CD14-positive monocyte (primary cell): ENCODE data around the gene BRICD5. TPM values are rescaled to one million over a fixed set of nuclear protein-coding genes. Genes with fewer than 3 reads are reported as not detected.

Source experiments
- DNase-seq, 3 donors: peaks; one replicate each; pipeline ENCODE4 v3.0.0-alpha.2; 2011 to 2022
- H2AFZ ChIP-seq: 2 replicates; pipeline ENCODE4 v1.6.0; 2012; ENCODE audit warnings: mild to moderate bottlenecking, low read depth, low read length, inconsistent platforms; ENCODE audit not compliant: insufficient read depth, poor library complexity, severe bottlenecking
- H3K27ac ChIP-seq, 2 donors: 1 replicate in 1 of 2; 2 replicates in 1 of 2; pipeline ENCODE4 v1.5.1; 2012 to 2013; ENCODE audit warnings: low read length in 2 of 2, control low read depth in 1 of 2, inconsistent platforms in 1 of 2, low read depth in 1 of 2, mild to moderate bottlenecking in 1 of 2
- H3K27me3 ChIP-seq, 2 donors: one replicate each; pipeline versions ENCODE4 v1.6.0 to v1.6.1; 2011 to 2013; ENCODE audit warnings: low read length in 2 of 2; ENCODE audit not compliant: control insufficient read depth in 2 of 2, insufficient read depth in 2 of 2
- H3K36me3 ChIP-seq, 2 donors: replicated peaks in 1 of 2; 1 replicate in 1 of 2; 2 replicates in 1 of 2; pipeline versions ENCODE4 v1.5.1 to v1.6.1; 2012 to 2013; ENCODE audit warnings: low read length in 2 of 2, control low read depth in 1 of 2, inconsistent platforms in 1 of 2, mild to moderate bottlenecking in 1 of 2; ENCODE audit not compliant: insufficient read depth in 2 of 2, control insufficient read depth in 1 of 2
- H3K4me1 ChIP-seq, 2 donors: 1 replicate in 1 of 2; 2 replicates in 1 of 2; pipeline versions ENCODE4 v1.5.1 to v1.6.1; 2012 to 2013; ENCODE audit warnings: low read length in 2 of 2, control low read depth in 1 of 2, inconsistent platforms in 1 of 2, mild to moderate bottlenecking in 1 of 2, moderate library complexity in 1 of 2; ENCODE audit not compliant: insufficient read depth in 2 of 2, control insufficient read depth in 1 of 2
- H3K4me2 ChIP-seq: replicated peaks from 2 replicates; pipeline ENCODE3; 2012; ENCODE audit warnings: low read length, moderate library complexity, mild to moderate bottlenecking; ENCODE audit not compliant: poor library complexity, severe bottlenecking; ENCODE audit errors: extremely low read depth
- H3K4me3 ChIP-seq, 3 experiments: fragments of 200-600 bp in 1 of 3; sonication (generic) in 1 of 3; replicated peaks in 1 of 3; 1 replicate in 2 of 3; 2 replicates in 1 of 3; pipeline ENCODE4 v1.5.1; 2011 to 2013; ENCODE audit warnings: low read length in 3 of 3, mild to moderate bottlenecking in 3 of 3, control low read depth in 2 of 3, low read depth in 2 of 3, inconsistent platforms in 1 of 3, moderate library complexity in 1 of 3
- H3K79me2 ChIP-seq: 2 replicates; pipeline ENCODE4 v1.6.0; 2012; ENCODE audit warnings: mild to moderate bottlenecking, control low read depth, inconsistent platforms, low read length, moderate library complexity; ENCODE audit not compliant: insufficient read depth
- H3K9ac ChIP-seq: 2 replicates; pipeline ENCODE4 v1.6.0; 2017; ENCODE audit warnings: low read length, mild to moderate bottlenecking; ENCODE audit not compliant: insufficient read depth, poor library complexity, severe bottlenecking
- H3K9me3 ChIP-seq, 2 donors: replicated peaks in 1 of 2; 1 replicate in 1 of 2; 2 replicates in 1 of 2; pipeline versions ENCODE4 v1.5.1 to v1.6.1; 2012 to 2013; ENCODE audit warnings: low read length in 2 of 2, control low read depth in 1 of 2; ENCODE audit not compliant: control insufficient read depth in 1 of 2, insufficient read depth in 1 of 2
- H4K20me1 ChIP-seq: 2 replicates; pipeline ENCODE4 v1.6.0; 2012; ENCODE audit warnings: mild to moderate bottlenecking, low read length, control low read depth, moderate library complexity; ENCODE audit not compliant: insufficient read depth
- H3K27ac Mint-ChIP-seq, 7 donors: one replicate each; pipeline ENCODE4 v1.8.0; 2020; ENCODE audit warnings: mild to moderate bottlenecking in 7 of 7, mixed read lengths in 7 of 7, moderate library complexity in 6 of 7, inconsistent platforms in 2 of 7
- H3K27me3 Mint-ChIP-seq, 3 donors: one replicate each; pipeline ENCODE4 v1.8.0; 2021 to 2022; ENCODE audit warnings: low read depth in 3 of 3, mild to moderate bottlenecking in 3 of 3, mixed read lengths in 3 of 3, moderate library complexity in 3 of 3, inconsistent platforms in 1 of 3
- H3K36me3 Mint-ChIP-seq, 2 donors: one replicate each; pipeline ENCODE4 v1.8.0; 2020; ENCODE audit warnings: mixed read lengths in 2 of 2, inconsistent platforms in 1 of 2, mild to moderate bottlenecking in 1 of 2
- H3K4me1 Mint-ChIP-seq: one replicate; pipeline ENCODE4 v1.8.0; 2020; ENCODE audit warnings: mild to moderate bottlenecking, mixed read lengths
- H3K4me3 Mint-ChIP-seq, 2 donors: one replicate each; pipeline ENCODE4 v1.8.0; 2020; ENCODE audit warnings: mild to moderate bottlenecking in 2 of 2, mixed read lengths in 2 of 2, moderate library complexity in 1 of 2
- H3K9me3 Mint-ChIP-seq, 7 donors: one replicate each; pipeline ENCODE4 v1.8.0; 2020 to 2022; ENCODE audit warnings: mixed read lengths in 7 of 7, mild to moderate bottlenecking in 6 of 7, moderate library complexity in 6 of 7, inconsistent platforms in 2 of 7
- WGBS: methylation state at CpG from one replicate; pipeline ENCODE4 v1.1.5; 2013; ENCODE audit warnings: missing lambda C conversion rate; ENCODE audit not compliant: insufficient coverage; 5-methylcytosine and 5-hydroxymethylcytosine counted together
- intact Hi-C, 2 donors: fragments of 100-400 bp; cut with micrococcal nuclease; formaldehyde crosslinking; loops; one replicate each; pipeline versions ENCODE4 v1.15.0 to v1.15.1; 2023
- polyA plus RNA-seq, 3 donors: library from polyadenylated mRNA; depleted of rRNA in 1 of 3; unstranded in 2 of 3; stranded (reverse) in 1 of 3; fragments of 300-500 nt in 2 of 3; fragments of >200 nt in 1 of 3; fragmentation: Illumina TruSeq in 2 of 3; gene quantifications; 1 replicate in 2 of 3; 2 replicates in 1 of 3; pipeline ENCODE4 v1.2.3, GENCODE V29; 2012 to 2021
- TF ChIP-seq, protein P1 (sequence below): fragments of 200-600 bp; IDR thresholded peaks from one replicate; pipeline ENCODE4 v1.8.0; 2022; ENCODE audit warnings: antibody characterized with exemption, mild to moderate bottlenecking

The BRICD5 gene
- polyA plus RNA-seq, 3 donors = 8.8 TPM; not detected in 2

DNA sequence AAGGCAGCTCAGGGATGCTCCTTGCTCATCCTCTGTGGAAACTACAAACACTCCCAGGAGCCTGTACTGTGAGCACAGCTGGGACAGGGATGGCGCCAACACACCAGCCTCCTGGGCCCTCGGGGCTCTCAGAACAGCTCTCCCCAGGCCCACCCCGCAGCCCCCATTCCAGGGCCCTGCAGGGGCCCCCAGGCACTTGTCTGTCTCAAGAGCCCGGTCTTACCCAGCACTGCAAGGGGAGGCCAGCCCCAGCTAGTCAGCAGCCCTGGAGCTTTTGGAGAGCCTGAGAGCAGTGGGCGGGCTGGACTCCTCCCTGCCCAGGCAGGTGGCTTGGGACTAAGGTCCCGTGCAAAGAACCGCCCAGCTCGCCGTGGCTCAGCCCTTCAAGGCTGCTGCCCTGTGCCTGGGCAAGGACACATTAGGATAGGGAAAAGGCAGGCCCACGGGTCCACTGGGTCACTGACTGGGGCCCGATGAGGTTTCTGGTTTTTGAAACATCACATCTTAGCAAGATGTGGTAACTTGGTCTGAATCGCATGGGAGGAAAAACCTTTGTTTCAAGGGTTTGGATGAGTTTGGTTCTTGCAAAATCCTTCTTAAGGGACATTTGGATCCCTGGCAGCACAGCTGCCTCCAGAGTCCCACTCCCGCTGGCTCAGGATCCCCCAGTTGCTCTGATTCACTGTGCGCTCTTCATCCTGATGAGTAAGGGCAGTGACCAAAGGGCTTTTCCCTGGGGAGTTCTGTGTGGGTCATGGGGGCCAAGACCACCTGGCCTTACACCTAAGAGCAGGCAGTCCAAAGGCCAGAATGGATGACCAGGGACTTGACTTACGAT lies 28.4 kb upstream of the BRICD5 start:
- Mint-ChIP-seq H3K27ac (no peak overlapping the region), H3K36me3 (peaks cover 38 to 61% of the 10 kb centered on the region in 2 donors), H3K27me3 (peaks cover 32 to 49% (median 35%) of the 10 kb centered on the region in 3 donors), H3K9me3 (peaks cover 0 to 6% (median 0%) of the 10 kb centered on the region in 7 donors), H3K4me1 (peaks cover 8% of the 10 kb centered on the region), H3K4me3 (no peak overlapping the region)
- H3K27ac ChIP-seq = no peak overlapping the region
- H3K79me2 ChIP-seq = no peaks in the 10 kb centered on the region
- peaks cover 5 to 6% of the 10 kb centered on the region in 2 donors for H3K4me1 ChIP-seq
- no peak overlapping the region for H3K4me3 ChIP-seq
- 92% methylated on average over 14 of the region's 15 CpGs for WGBS
- TF ChIP-seq, protein P1, sequence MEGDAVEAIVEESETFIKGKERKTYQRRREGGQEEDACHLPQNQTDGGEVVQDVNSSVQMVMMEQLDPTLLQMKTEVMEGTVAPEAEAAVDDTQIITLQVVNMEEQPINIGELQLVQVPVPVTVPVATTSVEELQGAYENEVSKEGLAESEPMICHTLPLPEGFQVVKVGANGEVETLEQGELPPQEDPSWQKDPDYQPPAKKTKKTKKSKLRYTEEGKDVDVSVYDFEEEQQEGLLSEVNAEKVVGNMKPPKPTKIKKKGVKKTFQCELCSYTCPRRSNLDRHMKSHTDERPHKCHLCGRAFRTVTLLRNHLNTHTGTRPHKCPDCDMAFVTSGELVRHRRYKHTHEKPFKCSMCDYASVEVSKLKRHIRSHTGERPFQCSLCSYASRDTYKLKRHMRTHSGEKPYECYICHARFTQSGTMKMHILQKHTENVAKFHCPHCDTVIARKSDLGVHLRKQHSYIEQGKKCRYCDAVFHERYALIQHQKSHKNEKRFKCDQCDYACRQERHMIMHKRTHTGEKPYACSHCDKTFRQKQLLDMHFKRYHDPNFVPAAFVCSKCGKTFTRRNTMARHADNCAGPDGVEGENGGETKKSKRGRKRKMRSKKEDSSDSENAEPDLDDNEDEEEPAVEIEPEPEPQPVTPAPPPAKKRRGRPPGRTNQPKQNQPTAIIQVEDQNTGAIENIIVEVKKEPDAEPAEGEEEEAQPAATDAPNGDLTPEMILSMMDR = no peak
- H3K4me2 ChIP-seq = no peak overlapping the region
- no peak for DNase-seq
- intact Hi-C loops = no loop called here
- H4K20me1 ChIP-seq = peaks cover 25% of the 10 kb centered on the region
- no peak overlapping the region for H3K9ac ChIP-seq
- H3K27me3 ChIP-seq = peaks cover 18 to 38% of the 10 kb centered on the region in 2 donors
- H3K36me3 ChIP-seq = peaks cover 33 to 43% of the 10 kb centered on the region in 2 donors
- no peak overlapping the region for H2AFZ ChIP-seq
- H3K9me3 ChIP-seq = no peaks in the 10 kb centered on the region

DNA sequence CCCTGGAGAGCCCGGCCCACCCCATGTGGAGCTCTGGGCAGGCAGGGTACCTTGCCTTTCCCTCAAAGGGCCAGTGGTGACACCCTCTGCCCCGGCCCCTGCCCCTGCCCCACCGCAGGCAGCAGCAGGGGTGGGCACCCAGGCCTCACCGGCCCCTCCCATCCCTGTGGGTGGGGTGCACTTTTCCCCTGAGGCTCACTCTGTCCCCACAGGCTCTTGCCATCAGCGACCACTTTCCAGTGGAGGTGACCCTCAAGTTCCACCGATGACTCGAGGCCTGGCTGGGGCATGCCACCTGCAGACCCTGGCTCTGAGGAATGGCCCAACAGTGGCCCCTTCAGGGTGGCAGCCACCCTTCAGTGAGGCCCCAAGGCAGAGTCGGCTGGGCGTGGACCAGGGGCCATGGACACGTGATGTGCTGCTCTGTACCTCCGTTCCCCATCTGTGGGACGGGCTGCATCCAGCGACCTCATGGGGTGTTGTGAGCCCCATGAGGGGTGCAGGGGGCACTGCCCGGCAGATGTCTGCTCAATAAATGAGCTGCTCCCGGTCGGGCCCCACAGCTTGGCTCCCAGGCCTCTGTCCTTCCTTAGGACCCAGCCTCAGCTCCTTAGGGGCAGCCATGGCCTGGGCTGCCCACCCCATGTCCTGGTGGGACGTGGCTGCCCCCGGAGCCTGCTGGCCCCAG lies 27.6 kb upstream of the BRICD5 start:
- Mint-ChIP-seq H3K9me3 (peaks cover 0 to 6% (median 0%) of the 10 kb centered on the region in 7 donors), H3K4me1 (peaks cover 8% of the 10 kb centered on the region), H3K27ac (no peak overlapping the region), H3K27me3 (peaks cover 35 to 50% (median 35%) of the 10 kb centered on the region in 3 donors), H3K36me3 (peaks cover 36 to 59% of the 10 kb centered on the region in 2 donors), H3K4me3 (no peak overlapping the region)
- TF ChIP-seq, protein P1 = no peak
- H3K27me3 ChIP-seq = peaks cover 18 to 38% of the 10 kb centered on the region in 2 donors
- no peaks in the 10 kb centered on the region for H3K79me2 ChIP-seq
- no peak overlapping the region for H3K9ac ChIP-seq
- H3K4me2 ChIP-seq = no peak overlapping the region
- peaks cover 5 to 6% of the 10 kb centered on the region in 2 donors for H3K4me1 ChIP-seq
- 71% methylated on average over 15 of the region's 18 CpGs for WGBS
- no peak overlapping the region for H2AFZ ChIP-seq
- H3K4me3 ChIP-seq = no peak overlapping the region
- peaks cover 34 to 43% of the 10 kb centered on the region in 2 donors for H3K36me3 ChIP-seq
- H4K20me1 ChIP-seq = peaks cover 26% of the 10 kb centered on the region
- no peak overlapping the region for H3K27ac ChIP-seq
- H3K9me3 ChIP-seq = no peaks in the 10 kb centered on the region
- no peak for DNase-seq
- intact Hi-C loops = no loop called here
